Stimulated activated CD8-positive, alpha-beta memory T cell treated with anti-CD3 and anti-CD28 coated beads, Interleukin-12 subunit alpha, Interleukin-12 subunit beta, amount 100 ng/mL, for 24 hours (primary cell): ENCODE data around the gene THAP10.

ENCODE experiments used
- DNase-seq: peaks from one replicate; pipeline ENCODE4 v3.0.0-alpha.2; 2020; ENCODE audit errors: extremely low read depth

THAP10 gene

DNA sequence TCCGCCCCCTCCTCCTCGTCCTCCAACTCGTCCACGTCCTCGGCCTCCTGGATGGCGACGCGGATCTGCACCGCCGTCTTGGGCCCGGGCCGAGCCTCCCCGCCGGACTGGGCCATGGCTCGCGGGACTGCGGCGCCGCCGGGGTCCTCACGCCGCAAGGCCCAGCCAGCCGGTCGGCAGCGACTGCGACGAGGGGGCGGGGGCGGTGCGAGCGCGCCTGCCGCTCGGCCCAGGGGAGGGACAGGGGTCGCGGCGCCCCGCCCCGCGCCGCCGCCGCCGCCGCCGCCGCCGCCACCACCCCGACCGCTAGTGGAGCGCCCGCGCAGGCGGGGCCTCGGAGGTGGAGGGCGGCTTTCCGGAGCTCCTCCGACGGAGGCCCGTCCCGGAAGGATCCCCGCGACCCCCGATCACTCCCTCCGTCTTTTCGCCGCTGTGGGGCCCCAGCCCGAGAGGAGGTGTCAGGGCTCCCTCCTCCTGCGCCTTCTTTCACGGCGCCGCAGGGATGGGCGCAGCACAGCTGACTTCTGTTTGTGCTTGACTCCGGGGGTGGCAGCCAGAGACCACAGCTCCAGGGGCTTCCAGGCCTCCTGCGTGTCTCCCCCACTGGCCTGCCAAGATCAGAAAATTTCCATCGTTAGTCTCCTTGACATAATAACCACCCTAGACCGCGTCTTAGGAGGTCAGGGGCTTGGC, 38.1 kb downstream of the THAP10 start, which contains the start of gene LARP6:
TSS of gene LARP6 (minus strand) at position 185 of the 693 bp plus-strand sequence. CDS start at position 116, 69 bp downstream.
- DNase-seq = no peak

DNA sequence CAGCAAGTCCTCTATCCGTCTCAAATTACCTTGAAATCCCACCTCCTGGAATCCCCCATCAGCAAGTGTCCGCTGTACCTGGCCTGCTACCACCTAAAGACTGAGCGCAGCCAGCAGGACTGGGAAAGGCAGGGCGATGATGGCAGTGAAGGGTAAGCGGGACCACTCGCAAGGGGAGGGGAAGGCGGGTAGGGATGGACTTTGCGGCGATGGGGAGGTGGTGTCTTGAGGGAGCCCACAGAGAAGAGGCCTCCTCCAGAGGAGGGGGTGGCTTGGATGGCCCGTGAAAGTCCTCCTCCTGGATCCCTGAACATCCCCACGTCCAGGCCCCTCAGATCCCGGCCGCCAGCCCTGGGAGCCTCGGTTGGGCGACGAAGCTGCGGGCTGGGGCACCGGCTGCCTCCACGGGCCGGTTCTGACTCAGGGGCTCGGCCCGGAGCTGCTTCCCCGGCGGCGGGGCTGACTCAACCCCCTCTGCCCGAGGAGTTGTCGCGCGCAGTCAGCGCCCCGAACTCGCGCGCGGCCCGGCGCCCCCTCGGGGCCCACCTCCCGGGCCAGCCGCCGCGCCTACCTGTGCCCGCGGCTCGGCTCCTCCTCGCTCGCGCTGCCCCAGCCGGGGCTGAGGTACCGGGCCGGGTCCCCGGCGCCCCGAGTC, 38.8 kb downstream of the THAP10 start:
- DNase-seq = no peak

GRCh38 chr15:70852501-70853317, 39.5 kb downstream of the THAP10 start:
- no peak for DNase-seq

- no peak for DNase-seq
Measured at GRCh38 chr15:70851889-70852288, 40.3 kb downstream of the THAP10 start.

- no peak for DNase-seq
Measured at GRCh38 chr15:70845602-70846360, 46.5 kb downstream of the THAP10 start.

- DNase-seq = no peak
Measured at GRCh38 chr15:70837476-70837875, 54.8 kb downstream of the THAP10 start.

- no peak for DNase-seq
Measured at GRCh38 chr15:70835841-70836240, 56.4 kb downstream of the THAP10 start.

DNA sequence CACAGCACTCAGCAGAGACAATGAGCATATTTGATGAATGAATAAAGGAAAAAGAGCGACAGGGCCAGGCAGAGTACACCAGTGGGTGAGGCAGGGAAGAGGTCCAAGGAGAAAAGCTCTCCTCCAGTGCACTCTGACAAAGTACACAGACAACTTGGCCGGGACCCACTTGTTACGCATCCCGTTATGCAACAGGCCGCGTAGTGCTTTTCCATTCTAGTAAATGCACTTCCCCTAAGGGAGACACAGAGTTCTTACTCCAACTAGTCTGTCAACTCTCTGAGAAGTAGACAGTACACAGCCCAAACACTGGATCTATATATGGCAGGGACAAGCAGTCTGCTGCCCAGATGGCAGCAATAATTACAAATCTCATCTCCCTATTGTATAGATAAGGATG, 56.8 kb downstream of the THAP10 start:
- DNase-seq = no peak

GRCh38 chr15:70834999-70835398, 57.2 kb downstream of the THAP10 start:
- no peak for DNase-seq

- DNase-seq = no peak
Measured at GRCh38 chr15:70833861-70834765, 58.1 kb downstream of the THAP10 start.

GRCh38 chr15:70833422-70833821, 58.8 kb downstream of the THAP10 start:
- DNase-seq = no peak

DNA sequence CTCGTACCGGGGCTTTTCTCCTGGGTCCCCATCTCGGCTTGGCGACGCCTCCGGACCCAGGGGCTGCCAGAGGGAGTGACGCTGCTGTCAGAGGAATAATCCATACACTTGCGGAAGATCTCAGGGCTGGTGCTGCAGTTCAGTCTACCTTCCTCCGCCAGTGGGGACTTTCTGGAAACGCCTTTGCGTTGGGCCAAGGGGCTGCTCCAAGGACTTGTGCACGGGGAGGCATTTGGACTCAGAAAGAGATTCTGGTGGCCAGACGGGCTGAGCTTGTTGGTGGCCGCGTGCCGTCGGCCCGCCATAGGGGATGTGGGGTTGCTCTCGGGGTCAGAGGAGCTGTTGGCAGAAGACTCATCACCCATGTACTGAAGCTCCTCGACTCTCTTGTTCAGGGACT, 60.1 kb downstream of the THAP10 start:
- DNase-seq = no peak
